Kidney capillary endothelial cell (primary cell): Measurements from ENCODE around the gene OR14K1.
"Not testable (repeated sequence)": the region's sequence is repeated elsewhere in the genome, so short reads cannot be mapped to it uniquely, and the experiment has no call there.

ENCODE experiments used
- DNase-seq: peaks from one replicate; pipeline ENCODE4 v3.0.0-alpha.2; 2018; ENCODE audit warnings: low spot score

The OR14K1 gene, protein sequence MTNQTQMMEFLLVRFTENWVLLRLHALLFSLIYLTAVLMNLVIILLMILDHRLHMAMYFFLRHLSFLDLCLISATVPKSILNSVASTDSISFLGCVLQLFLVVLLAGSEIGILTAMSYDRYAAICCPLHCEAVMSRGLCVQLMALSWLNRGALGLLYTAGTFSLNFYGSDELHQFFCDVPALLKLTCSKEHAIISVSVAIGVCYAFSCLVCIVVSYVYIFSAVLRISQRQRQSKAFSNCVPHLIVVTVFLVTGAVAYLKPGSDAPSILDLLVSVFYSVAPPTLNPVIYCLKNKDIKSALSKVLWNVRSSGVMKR

DNA sequence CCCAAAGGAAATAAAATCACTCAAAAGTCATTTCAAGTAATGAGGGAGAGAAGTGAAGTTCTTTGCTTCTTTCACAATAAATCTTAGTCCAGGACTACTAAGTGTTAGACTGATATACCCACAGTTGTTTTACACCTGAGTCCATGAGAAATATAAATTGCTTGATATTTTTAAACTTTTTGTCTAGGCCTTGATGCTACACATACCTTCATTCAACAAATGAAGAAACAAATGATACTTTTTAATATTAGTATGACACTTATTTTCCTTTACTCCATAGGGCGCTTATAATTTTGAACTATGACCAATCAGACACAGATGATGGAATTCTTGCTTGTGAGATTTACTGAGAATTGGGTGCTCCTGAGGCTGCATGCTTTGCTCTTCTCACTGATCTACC, at the start of gene OR14K1:
OR14K1 (plus strand) TSS at position 301 of the 400 bp plus-strand sequence; CDS start at position 301, 0 bp downstream.
- DNase-seq: no peak

- DNase-seq: no peak
These were observed 37.1 kb upstream of the OR14K1 start for GRCh38 chr1:247701338-247701737.

- DNase-seq: not testable (repeated sequence)
These were observed 27.7 kb upstream of the OR14K1 start for GRCh38 chr1:247710681-247711080.

DNA sequence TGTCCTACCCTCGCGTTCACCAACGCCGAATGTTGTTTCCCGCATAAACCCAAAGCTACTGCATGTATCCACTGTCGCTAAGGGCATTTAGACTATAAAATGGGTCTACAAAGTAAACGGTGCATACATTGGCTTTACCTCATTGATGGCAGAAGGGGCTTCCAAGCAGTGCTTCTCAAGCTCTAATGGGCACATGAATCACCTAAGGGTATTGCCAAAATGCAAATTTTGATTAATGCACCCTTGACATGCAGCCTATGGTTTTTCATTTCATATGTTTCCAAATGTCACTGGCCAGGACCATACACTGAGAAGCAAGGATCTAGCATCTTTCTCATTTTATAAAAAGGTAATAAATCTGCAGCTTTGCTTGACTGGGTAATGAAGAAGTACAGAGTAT, 24.7 kb upstream of the OR14K1 start:
- DNase-seq: no peak

- no peak for DNase-seq
These were observed 21.9 kb upstream of the OR14K1 start, which contains the start of gene OR6F1 for GRCh38 chr1:247716546-247716945. OR6F1 (minus strand) TSS chr1:247716646; CDS start chr1:247712755, 3,891 bp downstream.

- no peak for DNase-seq
These were observed 17.2 kb upstream of the OR14K1 start for GRCh38 chr1:247721222-247721621.

DNA sequence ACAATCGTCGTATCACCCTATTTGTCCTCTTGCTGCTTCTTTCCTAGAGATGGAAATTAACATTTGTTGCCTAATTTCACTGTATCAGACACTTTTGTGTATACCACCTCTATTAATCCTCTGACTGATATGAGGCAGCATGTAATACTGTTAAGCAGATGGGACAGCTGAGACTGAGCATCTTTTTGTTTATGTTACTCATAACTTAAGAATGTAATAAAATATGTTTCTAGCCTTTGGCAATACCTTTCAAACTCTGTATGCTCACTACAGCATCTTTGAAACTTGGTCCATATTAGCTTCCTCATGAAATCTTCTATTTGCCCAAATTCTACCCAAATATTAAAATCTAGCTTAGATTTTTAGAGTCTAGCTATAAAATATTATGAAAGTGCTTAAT, 2.3 kb downstream of the OR14K1 start:
- DNase-seq: no peak

DNA sequence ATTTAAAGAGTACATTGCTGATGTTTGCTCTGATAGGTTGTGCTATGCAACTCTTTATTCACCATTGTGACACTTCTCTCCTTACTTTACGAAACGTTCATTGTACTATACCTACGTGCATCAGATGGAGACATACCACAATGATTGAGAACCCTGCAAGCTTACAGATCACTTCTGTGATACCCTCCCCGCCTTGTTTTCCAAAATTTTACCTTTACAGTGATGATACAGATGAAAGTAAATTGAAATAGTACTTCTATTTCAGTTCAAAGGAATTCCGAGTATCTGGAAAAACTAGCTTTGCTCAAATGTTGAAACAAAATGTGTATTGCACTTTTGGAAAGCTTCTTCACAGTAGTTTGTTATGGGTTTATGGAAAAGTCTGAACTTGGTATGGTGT, 3.3 kb downstream of the OR14K1 start:
- no peak for DNase-seq

DNA sequence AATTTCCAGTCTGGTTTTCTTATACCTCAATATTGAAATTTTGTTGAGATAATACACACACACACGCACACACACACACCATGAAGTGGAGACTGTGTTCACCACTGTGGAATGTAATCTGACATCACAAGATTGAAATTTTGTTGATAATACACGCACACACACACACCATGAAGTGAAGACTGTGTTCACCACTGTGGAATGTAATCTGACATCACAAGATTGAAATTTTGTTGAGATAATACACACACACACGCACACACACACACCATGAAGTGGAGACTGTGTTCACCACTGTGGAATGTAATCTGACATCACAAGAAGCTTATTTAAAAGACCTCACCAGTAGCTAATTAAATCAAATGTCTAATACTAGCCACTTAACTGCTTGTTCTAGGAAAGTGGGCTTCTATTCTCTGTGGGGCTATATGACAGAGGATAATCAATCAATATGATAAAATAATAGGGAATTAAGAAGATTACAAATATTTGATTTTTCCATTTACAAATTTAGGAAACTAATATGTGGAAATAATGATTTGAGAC, 3.9 kb downstream of the OR14K1 start:
- DNase-seq: not testable (repeated sequence)

- DNase-seq: no peak
These were observed 8.0 kb downstream of the OR14K1 start for GRCh38 chr1:247746391-247746935.

DNA sequence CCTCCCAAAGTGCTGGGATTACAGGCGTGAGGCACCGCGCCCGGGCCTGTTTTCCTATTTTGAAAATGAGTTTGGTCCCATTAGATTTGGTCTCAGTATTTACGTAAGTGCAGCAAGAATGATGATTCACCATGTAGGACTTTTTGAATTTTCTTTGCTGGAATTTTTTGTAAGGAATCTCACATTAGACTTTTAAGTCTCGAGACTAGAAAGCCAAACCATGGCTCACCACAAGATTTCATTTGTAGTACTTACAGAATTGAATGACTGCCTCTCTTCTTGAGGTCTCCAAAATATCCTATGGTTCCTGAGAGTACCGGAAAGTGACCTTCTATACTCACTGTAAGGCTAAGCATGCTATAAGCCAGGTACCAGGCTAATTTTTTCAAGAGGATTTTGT, 9.2 kb downstream of the OR14K1 start:
- DNase-seq: no peak

- DNase-seq: no peak
These were observed 9.6 kb downstream of the OR14K1 start, which contains the start of gene OR14A2 for GRCh38 chr1:247748041-247748440. OR14A2 (minus strand) TSS chr1:247748141.

- no peak for DNase-seq
These were observed 11.5 kb downstream of the OR14K1 start for GRCh38 chr1:247749870-247750269.

DNA sequence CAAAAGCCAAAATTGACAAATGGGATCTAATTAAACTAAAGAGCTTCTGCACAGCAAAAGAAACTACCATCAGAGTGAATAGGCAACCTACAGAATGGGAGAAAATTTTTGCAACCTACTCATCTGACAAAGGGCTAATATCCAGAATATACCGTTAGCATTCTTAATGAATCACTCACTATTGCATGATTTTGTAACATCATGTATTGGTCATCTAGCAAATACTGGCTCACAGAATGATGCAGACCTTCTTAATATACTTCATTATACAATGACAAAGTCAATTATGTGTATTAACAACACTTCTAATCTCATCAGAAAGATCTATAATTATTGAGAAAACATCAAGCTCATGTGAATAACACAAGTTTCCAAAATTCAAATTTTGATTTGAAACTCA, 15.9 kb downstream of the OR14K1 start:
- DNase-seq: not testable (repeated sequence)

DNA sequence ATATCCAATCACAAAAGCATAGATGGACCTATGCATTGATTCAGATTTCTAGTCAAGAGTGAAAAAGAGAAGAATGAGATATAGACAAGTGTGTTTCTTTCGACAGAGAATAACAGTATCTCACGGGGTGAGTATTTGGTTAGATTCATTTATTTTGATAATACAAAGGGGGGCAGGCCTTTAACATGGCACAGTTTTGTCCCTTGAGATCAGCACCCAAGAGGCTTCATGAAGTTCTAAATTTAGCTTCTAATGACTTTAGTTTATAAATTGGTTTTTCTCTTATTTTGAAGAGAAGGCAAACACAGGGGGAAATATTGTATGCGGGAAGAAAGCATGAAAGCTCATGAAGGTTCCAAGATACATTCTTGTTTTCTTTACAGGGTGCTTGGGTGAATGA, 22.0 kb downstream of the OR14K1 start, which contains the start of gene OR1C1:
OR1C1 (minus strand) TSS at position 101 of the 400 bp plus-strand sequence. CDS start 2,150 bp downstream, outside the sequence.
- DNase-seq: no peak

DNA sequence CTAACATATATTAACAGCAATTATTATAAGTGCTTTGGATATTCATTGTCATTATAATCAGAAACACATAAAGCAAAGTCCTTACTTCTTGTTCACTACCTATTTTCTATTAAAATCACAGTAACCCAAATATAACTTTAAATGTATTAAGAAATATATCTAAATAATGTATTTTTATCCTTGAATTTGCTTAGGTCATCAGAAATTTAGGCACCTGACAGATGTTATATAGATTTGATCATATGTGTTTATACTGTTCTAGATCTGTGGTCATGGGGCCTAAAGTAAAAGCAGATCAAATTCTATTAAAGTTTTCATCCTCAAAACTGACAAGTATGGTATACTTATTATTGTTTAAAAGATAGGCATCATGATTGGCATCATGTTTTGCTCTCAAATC, 31.2 kb downstream of the OR14K1 start:
- DNase-seq: no peak
